Stimulated activated CD8-positive, alpha-beta memory T cell treated with anti-CD3 and anti-CD28 coated beads, Interleukin-15, amount 100 ng/mL, for 24 hours (primary cell): ENCODE measurements around the gene KLLN.
"Not testable (repeated sequence)": the region's sequence is repeated elsewhere in the genome, so short reads cannot be mapped to it uniquely, and the experiment has no call there.

Experiments
- DNase-seq: peaks from one replicate; pipeline ENCODE4 v3.0.0-alpha.2; 2020; ENCODE audit warnings: low read depth

Gene KLLN

DNA sequence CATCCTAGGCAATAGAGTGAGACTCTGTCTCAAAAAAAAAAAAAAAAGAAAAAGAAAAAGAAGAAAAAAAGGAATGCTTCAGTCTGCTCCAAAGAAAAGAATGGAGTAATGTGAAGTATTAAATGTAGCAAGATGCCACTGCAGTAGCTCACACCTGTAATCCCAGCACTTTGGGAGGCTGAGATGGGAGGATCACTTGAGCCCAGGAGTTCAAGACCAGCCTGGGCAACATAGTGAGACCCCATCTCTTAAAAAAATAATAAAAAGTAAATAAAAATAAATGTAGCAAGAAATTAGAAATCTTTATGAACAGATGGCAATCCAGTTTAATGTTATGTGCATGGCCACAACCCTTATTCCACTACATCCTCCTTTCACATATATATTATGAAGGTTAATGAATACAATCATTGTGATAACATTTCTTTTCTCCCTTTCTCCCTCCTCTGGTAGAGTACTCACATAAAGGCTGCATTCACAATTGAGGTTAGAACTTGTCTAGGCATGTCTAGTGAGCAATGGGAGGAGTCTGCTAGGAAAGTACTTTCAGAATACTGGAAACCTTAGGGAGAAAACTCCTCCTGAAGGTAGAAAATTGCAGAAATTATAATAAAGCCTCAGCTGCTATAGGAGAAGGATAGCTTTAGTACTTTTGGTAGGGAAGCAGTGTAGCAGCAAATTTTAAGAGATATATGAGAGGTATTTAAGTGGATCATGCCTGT lies 20.4 kb downstream of the KLLN start:
- no peak for DNase-seq

DNA sequence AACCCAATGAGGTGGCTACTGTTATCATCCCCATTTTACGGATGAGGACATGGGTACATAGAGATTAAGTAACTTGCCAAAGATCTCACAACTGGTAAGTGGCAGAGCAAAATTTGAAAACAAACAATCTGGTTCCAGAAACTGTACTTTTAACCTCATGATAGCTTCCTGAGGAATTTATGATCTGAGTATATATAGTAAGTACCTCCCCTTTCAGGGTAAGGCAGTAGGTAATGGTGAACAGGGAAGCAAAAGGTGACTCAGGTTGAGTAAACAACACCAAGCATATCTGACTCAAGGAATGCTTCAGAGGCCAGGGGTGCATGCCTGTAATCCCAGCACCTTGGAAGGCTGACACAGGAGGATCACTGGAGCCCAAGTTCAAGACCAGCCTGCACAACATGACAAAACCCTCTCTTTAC lies 21.1 kb downstream of the KLLN start:
- no peak for DNase-seq

DNA sequence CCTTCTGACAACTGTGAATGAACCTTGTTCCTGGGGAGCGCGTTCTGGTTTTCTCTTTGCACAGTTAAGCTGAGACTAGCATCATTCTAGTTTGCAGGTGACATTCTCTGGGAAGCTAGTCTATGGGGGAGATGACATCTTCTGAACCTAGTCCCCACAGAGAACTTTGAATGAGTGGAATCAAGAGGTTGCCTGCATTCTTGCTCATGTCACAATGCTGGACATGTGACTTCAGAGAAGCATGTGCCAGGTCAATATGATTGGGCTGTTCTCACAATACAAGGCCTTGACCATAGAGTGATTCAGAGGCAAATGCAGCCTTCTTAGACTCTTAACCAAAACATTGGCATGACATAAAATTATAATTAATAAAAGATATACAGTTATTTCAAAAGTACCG lies 22.1 kb downstream of the KLLN start:
- DNase-seq: no peak

DNA sequence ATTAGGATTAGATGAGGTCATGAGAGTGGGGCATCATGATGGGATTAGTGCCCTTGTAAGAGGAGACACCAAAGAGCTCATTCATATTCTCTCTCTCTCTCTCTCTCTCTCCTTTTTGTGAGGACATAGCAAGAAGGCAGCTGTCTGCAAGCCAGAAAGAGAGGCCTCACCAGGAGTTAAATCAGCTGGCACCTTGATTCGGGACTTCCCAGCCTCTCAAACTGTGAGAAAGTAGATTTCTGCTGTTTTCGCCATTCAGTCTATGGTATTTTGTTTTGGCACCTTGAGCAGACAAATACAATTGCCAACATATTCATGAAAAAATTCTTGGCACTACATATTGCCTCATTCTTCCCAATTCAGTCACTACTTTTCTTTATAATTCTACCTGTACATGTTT lies 24.7 kb downstream of the KLLN start:
- DNase-seq: no peak

DNA sequence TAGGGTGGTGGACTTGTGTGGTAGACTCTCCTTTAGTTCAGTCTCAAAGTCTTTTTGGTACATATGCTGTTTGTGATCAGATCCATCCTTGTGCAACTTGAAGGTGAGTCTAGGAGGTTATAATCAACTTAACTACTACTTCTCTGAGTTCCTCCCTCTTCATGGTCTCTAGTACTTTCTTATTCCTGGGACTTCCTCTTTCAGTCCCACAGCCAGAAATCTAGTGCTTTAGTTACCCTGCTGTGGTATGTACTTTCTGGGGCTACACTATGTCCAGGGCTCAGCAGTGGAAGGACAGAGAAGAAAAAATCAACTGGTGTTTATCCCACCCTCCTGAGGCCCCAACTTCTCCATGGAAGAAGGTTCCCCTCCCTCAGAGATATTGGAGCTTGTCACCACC lies 25.9 kb downstream of the KLLN start:
- no peak for DNase-seq

DNA sequence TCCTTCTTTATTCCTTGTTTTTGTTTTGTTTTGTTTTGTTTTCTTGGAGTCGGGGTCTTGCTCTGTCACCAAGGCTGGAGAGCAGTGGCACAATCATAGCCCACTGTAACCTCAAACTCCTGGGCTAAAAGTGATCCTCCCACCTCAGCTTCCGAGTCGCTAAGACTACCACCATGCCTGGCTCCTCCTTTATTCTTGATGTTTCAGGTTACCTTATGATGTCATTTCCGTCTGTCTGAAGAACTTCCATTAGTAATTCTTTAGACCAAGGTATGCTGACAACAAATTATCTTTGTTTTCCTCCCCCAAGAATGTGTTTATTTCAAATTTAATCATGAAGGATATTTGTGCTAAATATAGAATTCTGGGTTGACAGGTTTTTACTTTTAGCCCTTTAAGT lies 27.2 kb downstream of the KLLN start:
- DNase-seq: no peak

DNA sequence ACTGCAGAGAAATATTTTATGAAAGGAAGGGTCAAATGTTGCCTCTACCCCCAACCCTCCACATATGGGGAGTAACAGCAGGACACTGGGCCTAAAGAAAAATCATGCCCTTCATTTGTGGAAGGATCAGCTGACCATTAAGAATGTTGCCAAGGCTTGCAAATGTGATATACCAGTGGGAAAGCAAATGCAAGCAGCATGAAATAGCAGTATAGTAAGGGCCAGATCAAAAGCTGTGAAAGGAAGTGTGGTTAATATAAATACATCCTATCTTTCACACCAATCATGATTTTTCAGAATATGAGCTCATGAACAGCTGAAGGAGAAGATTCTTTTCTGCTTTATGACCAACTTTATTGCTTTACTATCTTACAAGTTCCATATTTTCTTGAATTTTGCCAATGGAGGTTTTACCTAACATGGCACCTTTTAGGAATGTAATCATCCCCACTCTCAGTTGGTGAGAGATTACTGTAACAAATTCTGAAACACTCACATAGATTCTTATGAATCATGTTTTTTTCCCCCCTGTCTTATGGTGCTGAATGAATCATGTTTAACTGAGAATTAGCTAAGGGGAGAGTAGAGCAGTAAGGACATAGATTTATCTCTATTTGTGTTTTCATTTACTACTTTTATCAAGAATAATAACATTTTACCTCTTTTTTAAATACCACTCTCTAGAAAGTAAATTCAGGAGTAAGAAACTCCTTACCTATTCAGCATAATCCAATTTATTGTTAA lies 33.2 kb downstream of the KLLN start:
- DNase-seq: no peak

DNA sequence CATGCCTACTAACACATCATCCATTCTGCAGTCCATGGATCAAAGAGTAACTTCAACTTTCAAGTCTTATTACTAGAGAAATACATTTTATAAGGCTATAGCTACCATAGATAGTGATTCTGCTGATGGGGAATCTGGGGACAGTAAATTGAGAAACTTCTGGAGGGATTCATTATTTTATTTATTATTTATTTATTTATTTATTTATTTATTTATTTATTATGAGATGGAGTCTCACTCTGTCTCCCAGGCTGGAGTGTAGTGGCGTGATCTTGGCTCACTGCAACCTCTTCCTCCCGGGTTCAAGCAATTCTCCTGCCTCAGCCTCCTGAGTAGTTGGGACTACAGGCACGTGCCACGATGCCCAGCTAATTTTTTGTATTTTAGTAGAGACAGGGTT lies 34.3 kb downstream of the KLLN start:
- DNase-seq: not testable (repeated sequence)

DNA sequence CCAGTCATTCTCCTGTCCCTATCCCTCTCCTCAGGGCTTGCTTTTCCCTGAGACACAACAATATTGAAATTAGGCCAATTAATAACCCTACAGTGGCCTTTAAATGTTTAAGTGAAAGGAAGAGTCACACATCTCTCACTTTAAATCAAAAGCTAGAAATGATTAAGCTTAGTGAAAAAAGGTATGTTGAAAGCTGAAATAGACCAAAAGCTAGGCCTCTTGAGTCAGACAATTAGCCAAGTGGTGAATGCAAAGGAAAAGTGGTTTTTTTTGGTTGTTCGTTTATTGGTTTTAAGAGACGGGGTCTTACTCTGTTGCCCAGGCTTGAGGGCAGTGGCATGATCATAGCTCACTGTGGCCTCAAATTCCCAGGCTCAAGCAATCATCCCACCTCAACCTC lies 35.7 kb downstream of the KLLN start:
- DNase-seq: no peak

DNA sequence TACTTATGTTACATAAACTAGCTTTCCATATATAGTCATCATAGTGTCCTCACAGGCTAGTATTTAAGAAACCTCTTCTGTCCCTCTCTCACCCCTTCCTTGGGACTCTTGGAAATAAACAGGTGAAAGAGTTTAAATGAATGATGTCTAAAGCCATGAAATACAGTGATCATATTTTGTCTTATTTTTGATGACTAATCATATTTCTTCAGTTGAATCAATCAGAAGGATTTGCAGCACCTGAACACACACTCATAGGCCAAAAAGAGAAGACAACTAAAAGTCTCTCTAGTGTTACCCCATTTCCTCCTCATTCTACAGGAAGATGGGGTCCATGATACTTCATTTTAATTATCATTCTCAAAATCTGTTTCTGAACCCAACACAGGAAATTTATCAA lies 36.7 kb downstream of the KLLN start:
- no peak for DNase-seq

DNA sequence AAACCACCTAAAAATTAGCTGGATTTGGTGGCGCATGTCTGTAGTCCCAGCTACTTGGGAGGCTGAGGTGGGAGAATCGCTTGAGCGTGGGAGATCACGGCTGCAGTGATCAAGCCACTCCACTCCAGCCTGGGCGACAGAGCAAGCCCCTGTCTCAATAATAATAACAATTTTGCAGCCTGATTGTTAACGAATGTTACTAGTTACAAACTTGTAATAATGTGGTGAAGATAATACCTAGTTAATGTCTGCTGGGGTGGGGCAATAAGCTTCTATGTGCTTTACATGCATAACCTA lies 44.1 kb downstream of the KLLN start:
- no peak for DNase-seq

DNA sequence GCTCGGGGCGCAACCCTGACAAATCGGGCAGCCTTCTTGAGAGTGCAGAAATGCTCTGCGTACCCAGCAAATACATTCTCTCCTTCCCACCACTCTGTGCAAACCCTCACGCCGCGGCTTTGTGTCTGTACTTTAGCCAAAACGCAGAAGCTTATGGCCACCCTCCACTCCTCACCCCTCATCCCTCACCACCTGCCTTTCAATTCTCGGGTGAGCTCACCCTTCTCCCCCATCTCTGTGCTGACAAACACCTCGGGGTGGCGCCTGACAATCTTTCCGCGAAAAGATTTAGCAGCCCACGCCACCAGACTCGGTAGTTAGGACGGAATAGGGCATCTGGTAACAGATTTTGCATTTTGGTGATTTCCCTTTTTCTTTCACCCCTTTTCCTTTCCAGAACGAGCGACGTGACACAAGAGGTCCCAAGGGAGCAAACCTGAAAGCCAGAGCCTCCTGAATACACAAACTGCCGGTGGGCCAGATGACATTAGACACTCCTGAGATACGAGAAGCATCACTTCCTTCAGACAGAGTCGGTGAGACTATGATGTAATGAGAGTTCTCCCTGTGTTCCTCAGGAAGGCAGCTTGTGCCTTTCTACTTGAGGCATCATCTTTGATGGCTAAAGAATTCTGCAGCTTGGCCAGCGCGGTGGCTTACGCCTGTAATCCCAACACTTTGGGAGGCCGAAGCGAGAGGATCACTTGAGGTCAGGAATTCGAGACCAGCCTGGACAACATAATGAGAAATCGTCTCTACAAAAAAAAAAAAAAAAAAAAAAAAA lies 44.6 kb downstream of the KLLN start:
- peak; percentile 21 for DNase-seq

DNA sequence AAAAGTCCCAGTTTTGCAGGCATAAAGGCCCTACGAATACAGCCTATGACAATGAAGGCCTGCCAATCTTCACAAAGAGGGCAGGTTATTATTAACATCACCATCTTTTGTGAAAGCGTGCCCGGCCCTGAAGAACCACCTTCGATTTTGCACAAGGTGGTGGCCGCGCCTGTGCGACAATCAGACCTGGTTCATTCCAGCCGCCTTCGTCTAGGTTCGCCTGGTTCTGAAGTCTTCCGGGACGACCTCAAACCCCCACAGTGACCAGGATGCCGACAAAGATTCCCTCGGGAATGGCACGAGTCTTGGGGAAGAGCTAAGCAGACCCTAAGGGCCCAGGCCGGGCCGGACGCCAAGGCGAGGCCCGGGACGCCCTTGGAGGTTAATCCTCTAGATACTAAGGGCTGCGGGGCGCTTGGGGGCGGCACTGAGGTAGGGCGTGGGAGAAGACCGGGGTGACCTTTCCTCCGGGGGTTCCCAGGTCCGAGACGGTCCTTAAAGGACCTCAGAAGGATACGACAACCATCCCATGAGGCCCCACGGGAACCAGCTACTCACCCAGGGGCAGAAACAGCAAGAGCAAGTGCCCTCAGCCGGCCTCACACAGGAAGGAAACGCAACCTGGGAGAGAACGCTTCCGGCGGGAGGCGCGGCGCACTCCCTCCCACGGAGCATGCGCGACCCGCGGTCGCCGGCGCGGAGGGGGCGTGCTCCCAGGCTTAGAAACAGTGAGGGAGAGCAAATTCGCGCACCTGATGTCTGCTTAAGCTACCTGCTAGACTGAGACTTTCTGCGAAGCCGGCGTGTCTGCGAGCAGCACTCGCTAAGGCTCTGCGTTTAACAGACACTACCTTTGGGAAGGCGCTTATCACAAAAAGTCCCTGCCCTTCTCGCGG lies 45.5 kb downstream of the KLLN start, which contains the start of gene ATAD1:
Gene ATAD1 (minus strand): TSS at position 618 of the 896 bp plus-strand sequence. CDS start 3,627 bp downstream, outside the sequence.
- peak; percentile 69 for DNase-seq

DNA sequence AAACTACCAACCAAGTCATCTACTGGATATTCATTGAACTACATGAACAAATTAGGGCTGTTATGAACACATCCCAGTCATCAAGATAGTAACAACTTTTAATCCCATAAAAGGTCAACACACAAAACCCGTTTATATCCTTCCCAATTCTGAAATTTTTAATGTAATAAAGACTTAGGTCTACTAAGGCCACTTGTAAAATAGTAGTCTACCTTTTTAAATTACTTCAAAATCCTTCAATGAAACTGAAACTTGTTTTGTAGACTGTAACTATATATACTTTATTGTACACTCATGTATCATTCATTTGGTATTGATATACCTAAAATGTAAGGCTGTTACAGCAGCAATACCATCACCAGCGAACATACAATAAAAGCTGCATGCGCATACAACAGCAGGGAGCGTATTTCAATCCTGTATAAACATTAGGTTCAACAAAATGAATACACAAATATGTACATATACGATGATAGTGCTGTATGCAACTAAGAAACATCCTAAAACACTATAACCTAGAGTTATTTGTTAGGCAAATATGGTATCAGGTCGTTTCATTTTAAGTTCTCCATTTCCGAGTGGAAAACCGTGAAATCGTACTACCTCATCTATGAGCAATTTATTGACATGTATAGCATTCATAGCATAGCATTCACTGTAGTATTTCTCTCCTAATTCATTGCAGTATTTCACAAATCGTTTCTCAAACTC lies 46.3 kb downstream of the KLLN start:
- no peak for DNase-seq

DNA sequence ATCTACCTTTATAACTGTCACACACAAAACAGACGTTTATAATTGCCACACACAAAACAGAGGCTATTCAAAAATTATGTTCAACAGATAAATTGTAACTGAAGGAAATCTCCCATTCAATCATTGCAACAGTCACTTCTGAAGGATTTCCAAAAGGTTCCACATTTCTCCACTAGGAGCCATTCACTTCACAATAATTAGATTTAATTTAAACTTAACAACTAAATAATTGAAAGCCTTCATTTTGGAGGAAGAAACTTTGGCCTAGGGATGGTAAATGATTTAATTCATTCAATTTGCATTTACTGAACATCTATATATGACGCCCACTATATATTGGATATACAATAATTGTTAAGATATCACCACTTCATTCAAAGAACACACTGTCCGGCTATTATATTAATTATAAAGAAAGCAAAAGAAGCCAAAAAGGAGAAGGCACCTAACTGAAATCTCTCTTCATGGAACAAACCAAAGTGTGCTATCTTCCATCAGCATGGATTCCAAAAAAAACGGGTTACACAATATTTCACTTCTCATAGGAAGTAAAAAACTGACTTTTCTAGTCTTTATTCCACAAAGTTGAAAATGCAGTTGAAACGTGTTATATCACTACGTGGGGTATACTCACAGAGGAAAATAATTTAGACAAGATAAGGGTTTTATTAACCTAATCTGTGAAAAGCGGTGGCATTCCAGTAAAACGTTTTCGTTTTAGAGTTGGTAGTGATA lies 47.0 kb downstream of the KLLN start:
- no peak for DNase-seq
